HFFc6 (cell line): ENCODE data around the gene CX3CL1. TPM values are rescaled to one million over a fixed set of nuclear protein-coding genes. Genes with fewer than 3 reads are reported as not detected.

Experiments
- DNase-seq: peaks from one replicate; pipeline ENCODE4 v3.0.0-alpha.2; 2018
- H3K27ac Mint-ChIP-seq: 2 replicates; pipeline ENCODE4 v1.8.0; 2020; ENCODE audit warnings: mild to moderate bottlenecking, mixed read lengths
- H3K27me3 Mint-ChIP-seq: 2 replicates; pipeline ENCODE4 v1.8.0; 2021; ENCODE audit warnings: mild to moderate bottlenecking, moderate library complexity, mixed read lengths; ENCODE audit not compliant: insufficient read depth
- H3K36me3 Mint-ChIP-seq: 2 replicates; pipeline ENCODE4 v1.8.0; 2021; ENCODE audit warnings: low read depth, mixed read lengths
- H3K4me1 Mint-ChIP-seq: 2 replicates; pipeline ENCODE4 v1.8.0; 2020; ENCODE audit warnings: low read depth, mixed read lengths
- H3K4me3 Mint-ChIP-seq: 2 replicates; pipeline ENCODE4 v1.8.0; 2020; ENCODE audit warnings: mild to moderate bottlenecking, moderate library complexity, mixed read lengths
- H3K9me3 Mint-ChIP-seq: 2 replicates; pipeline ENCODE4 v1.8.0; 2020; ENCODE audit warnings: mild to moderate bottlenecking, mixed read lengths
- CTCF ChIP-seq: fragments of 200-600 bp; sonication (generic); IDR thresholded peaks from 2 replicates; pipeline ENCODE4 v1.5.0; 2021; ENCODE audit warnings: antibody characterized with exemption, mild to moderate bottlenecking
- total RNA-seq, 6 experiments: library from RNA; stranded (reverse); fragmentation: NEBNext Ultra II Directional; extraction: Animal tissue kit (Norgen Biotek cat#: 25700); gene quantifications; 2 replicates in 1 of 6; 3 replicates in 5 of 6; pipeline ENCODE4 v1.2.3, GENCODE V29; 2021

Gene CX3CL1
- total RNA-seq, 6 experiments from 2014 or later = not detected

- H3K4me3 Mint-ChIP-seq = no peak overlapping the region
- H3K36me3 Mint-ChIP-seq = peaks cover 18% of the 10 kb centered on the region; the same call in 1 of the 2 replicates
- no peak for DNase-seq
- H3K9me3 Mint-ChIP-seq = no peaks in the 10 kb centered on the region
- no peak for TF ChIP-seq CTCF
- no peak overlapping the region for H3K27ac Mint-ChIP-seq
- H3K27me3 Mint-ChIP-seq = no peaks in the 10 kb centered on the region; the same call in 1 of the 2 replicates
- peaks cover 10% of the 10 kb centered on the region for H3K4me1 Mint-ChIP-seq
Observed at GRCh38 chr16:57424583-57424982, 52.3 kb downstream of the CX3CL1 start.

GRCh38 chr16:57426356-57426755, 54.1 kb downstream of the CX3CL1 start:
- no peak for TF ChIP-seq CTCF
- Mint-ChIP-seq H3K36me3 (peaks cover 31% of the 10 kb centered on the region), H3K4me3 (no peak overlapping the region), H3K9me3 (no peaks in the 10 kb centered on the region), H3K27me3 (no peaks in the 10 kb centered on the region), H3K27ac (no peak overlapping the region), H3K4me1 (peaks cover 10% of the 10 kb centered on the region)
- DNase-seq = no peak

GRCh38 chr16:57427307-57427706, 55.0 kb downstream of the CX3CL1 start:
- Mint-ChIP-seq H3K9me3 (no peaks in the 10 kb centered on the region), H3K4me3 (no peak overlapping the region), H3K27me3 (no peaks in the 10 kb centered on the region), H3K4me1 (peaks cover 5% of the 10 kb centered on the region), H3K36me3 (peaks cover 32% of the 10 kb centered on the region), H3K27ac (no peak overlapping the region)
- TF ChIP-seq CTCF = no peak
- no peak for DNase-seq

GRCh38 chr16:57427824-57428223, 55.5 kb downstream of the CX3CL1 start:
- Mint-ChIP-seq H3K27ac (no peak overlapping the region), H3K4me3 (no peak overlapping the region), H3K9me3 (no peaks in the 10 kb centered on the region), H3K4me1 (no peaks in the 10 kb centered on the region; the same call in 1 of the 2 replicates), H3K36me3 (peaks cover 32% of the 10 kb centered on the region), H3K27me3 (no peaks in the 10 kb centered on the region)
- no peak for TF ChIP-seq CTCF
- DNase-seq = no peak

GRCh38 chr16:57430955-57431354, 58.7 kb downstream of the CX3CL1 start:
- Mint-ChIP-seq H3K36me3 (peaks cover 32% of the 10 kb centered on the region), H3K27ac (no peak overlapping the region), H3K9me3 (no peaks in the 10 kb centered on the region), H3K4me1 (no peaks in the 10 kb centered on the region), H3K4me3 (no peak overlapping the region), H3K27me3 (no peaks in the 10 kb centered on the region)
- DNase-seq = no peak
- TF ChIP-seq CTCF = no peak

GRCh38 chr16:57432505-57432904, 60.2 kb downstream of the CX3CL1 start:
- no peaks in the 10 kb centered on the region for H3K9me3 Mint-ChIP-seq
- no peak overlapping the region for H3K4me3 Mint-ChIP-seq
- DNase-seq = no peak
- no peak overlapping the region for H3K27ac Mint-ChIP-seq
- peaks cover 1% of the 10 kb centered on the region; the same call in 1 of the 2 replicates for H3K27me3 Mint-ChIP-seq
- TF ChIP-seq CTCF = no peak
- peaks cover 26% of the 10 kb centered on the region for H3K36me3 Mint-ChIP-seq
- no peaks in the 10 kb centered on the region for H3K4me1 Mint-ChIP-seq
